Suppressor macrophage treated with lipopolysaccharide for 4 hours (primary cell): ENCODE results near the gene KDM8.

Experiments used
- DNase-seq: peaks from one replicate; pipeline ENCODE4 v3.0.0-alpha.2; 2020

KDM8 gene

DNA sequence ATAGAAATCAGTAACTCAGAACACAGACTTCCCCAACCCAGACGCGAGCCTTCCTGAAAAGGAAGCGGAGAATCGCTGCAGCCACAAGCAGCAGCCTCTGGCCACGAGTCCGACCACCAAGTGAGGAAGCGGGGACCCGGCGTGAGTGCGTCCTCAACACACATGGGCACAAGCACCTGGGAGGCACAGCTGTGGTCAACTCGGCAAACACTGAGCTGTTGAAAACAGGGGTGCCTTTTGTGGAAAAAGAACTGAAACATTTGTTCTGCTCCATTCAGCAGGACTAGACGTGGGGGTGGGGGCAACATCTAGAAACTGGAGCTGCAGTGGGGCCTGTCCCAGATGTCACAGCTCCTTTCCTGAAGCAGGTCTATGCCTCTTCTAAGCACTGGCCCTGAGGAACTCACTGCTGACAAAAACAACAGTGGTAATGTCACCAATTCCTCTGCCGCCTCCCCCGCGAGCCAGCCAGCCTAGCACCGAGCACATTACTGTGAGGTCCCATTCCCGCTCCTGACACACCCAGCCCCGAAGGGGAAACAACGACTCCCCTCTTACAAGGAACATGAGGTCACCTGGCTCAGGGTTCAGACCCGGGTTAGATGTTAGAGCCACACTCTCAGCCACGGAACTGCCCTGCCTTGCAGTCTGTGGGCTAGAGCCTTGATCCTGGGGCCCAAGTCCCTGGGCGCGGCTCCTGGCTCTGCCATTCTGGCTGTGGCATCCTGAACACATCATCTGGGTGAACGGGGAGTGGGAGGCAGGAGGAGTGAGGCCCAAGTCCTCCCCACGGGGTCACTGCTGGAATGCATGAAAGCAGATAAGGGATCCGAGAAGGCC lies 29.0 kb downstream of the KDM8 start:
- no peak for DNase-seq

DNA sequence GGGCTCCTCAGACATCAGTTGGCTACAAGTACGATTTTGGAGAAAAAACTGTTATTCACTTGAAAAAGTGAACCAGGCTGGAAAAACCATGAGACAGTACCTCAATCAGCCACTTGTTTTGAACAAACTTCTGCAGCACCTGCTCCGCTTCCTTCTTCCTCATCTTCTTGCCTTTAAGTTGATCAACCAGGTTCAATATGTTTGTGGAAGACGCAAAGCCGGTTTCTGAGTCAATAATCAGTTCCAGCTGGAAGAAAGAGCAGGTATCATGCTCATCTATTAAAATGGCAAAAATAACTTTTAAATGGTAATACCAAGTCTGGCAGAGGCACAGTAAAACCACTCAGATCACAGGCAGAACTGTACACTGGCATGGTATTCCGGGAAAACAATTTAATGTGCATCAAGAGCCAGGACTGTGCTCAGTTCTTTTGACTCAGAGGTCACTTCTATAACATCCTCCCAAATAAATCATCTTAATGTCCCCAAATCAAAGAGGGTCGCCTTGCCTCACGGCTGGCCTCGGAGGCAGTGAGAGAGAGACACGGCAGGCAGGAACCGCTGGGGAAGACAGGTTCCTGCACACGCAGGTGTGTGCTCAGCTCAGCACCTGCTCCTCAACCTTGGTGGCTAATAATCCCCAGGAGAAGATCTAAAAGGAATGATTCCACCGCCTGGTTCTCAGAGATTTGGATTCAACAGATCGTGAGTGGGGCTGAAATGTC lies 29.7 kb downstream of the KDM8 start:
- DNase-seq, result no peak

DNA sequence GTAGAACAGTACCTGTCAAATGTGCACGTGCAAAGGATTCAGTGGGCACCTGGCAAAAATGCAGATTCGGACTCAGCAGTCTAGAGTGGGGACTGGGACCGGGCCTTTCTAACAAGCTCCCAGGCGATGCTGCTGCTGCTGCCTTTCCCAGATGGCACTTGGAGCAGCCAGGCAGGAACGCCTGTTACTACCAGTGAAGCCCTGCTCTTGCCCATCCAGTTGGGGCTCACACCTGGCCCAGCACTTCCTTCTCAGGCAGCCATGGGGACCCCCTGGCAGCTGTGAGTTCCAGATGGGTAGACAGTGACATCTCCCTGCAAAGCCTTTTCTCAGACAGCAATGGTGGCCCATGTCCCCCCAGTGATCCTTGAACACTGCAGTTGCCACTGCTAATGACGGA lies 30.4 kb downstream of the KDM8 start:
- no peak for DNase-seq

GRCh38 chr16:27234171-27234570 lies 30.8 kb downstream of the KDM8 start:
- DNase-seq, result no peak

- no peak for DNase-seq
Measured at GRCh38 chr16:27234603-27235002, 31.3 kb downstream of the KDM8 start.

- DNase-seq, result peak; percentile 74
Measured at GRCh38 chr16:27235055-27235937, 32.0 kb downstream of the KDM8 start.

GRCh38 chr16:27235938-27236245 lies 32.6 kb downstream of the KDM8 start:
- DNase-seq, result no peak

DNA sequence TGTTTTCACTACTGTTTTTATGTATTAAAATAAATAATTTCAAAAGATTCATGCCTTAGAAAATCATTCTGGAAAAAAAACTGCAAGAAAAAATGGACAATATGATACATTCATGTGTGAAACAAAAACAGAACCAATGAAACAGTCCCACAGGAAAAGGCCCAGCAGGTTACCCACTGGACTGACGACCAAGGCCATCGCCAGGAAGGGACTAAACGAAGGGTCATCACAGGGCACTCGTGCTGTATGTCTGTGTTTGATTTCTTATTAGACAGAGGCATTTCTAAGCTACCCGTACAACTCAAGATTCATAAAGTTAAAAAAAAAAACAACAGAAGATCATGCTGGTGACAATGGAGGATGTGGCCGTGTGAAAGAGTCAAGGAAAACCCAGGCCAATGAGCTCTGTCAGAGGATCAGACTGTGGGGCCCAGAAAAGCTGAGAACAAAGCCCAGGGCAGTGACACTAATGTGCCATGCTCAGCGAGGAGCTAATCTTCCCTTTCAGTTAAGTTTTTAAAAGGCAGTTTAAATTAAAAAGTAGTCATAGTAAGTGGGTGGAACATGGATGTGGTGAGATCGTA lies 33.4 kb downstream of the KDM8 start:
- peak; percentile 82 for DNase-seq

GRCh38 chr16:27237219-27238015 lies 34.1 kb downstream of the KDM8 start:
- DNase-seq, result peak; percentile 58

DNA sequence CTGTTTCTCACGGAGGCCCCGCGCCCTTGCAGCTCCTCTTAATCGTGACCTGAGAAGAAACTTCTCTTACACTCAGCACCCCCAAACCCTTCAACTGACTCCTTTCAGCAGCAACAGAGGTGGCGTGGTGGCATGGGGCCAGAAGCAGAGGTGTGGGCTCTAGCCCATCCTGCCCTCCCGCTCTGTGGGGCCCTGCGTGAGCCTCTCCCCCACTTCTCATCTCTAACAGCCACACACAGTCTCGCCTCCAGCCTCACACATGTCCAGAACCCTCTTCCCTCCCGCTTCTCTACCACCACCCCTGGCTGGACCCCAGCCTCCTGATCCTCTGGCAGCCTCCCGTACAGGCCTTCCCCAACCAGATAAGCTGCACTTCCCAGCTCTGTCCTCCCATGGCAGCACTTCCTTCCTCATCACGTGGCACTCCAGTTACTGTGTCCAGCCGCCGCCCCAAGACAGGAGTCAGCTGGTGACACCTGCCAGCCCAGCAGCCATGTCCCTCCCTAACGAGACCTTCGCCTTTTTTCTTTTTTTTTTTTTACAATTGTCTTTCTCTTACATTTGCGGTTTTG lies 34.8 kb downstream of the KDM8 start:
- DNase-seq, result no peak

- no peak for DNase-seq
Measured at GRCh38 chr16:27238591-27238990, 35.3 kb downstream of the KDM8 start.

DNA sequence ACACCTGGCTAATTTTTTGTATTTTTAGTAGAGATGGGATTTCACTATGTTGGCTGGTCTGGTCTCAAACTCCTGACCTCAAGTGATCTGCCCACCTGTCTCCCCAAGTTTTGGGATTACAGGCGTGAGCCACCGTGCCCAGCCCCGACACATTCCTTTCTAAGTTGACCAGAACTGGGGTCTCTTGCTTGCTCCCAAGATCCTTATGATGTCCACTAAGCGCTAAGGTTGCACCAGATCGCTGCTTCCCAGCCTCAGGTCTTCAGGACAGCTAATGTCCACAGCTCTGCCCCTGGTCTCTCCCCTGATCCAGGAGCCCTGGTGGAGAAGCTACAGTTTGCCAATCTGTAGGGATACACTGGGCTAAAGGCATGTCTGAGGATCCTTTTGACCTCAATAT lies 35.7 kb downstream of the KDM8 start:
- no peak for DNase-seq

GRCh38 chr16:27239906-27240655 lies 36.8 kb downstream of the KDM8 start:
- DNase-seq, result no peak

DNA sequence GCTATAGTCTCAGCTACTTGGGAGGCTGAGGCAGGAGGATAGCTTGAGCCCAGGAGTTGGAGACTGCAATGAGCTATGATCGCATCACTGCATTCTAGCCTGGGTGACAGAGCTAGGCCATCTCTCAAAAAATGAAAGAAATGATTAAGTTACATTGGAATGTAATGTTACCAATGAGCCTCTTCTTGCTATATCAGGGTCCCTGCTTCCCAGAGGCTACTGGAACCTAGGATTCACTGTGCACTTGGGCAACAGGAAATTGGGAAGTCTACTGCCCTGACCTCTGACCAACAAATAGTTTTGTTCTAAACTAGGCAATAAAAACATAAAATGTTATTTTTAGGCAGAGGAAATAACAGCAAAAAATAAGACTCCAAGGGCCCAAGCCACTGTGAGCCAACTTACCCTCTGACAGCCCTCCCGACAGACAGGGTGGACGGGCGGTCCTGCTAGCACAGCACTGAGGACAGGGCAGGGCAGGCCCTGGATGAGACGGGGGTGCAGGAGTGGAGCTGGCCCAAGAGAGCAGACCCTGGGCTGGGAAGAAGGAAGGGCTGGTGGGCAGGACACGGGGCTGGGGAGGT lies 37.7 kb downstream of the KDM8 start:
- no peak for DNase-seq

GRCh38 chr16:27241658-27242057 lies 38.3 kb downstream of the KDM8 start:
- no peak for DNase-seq

DNA sequence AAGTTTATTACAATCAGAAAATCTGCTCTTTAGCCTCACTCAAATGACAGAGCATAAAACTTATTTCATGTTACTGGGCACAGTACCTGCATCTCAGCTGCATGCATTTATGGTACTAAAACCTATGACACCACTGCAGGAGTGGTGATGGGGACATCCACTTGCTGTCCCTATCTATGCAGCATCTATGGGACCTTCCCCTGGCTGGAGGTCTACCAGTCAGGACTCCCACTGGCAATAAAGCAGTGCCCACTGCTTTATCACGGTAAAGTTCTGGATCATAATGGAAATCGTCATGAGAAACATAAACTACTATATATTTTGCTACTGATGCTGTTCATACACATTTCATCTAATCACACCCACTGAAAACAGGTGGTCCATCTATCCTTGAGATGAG lies 39.1 kb downstream of the KDM8 start:
- DNase-seq, result no peak

GRCh38 chr16:27242868-27243590 lies 39.7 kb downstream of the KDM8 start:
- DNase-seq, result peak; percentile 85

DNA sequence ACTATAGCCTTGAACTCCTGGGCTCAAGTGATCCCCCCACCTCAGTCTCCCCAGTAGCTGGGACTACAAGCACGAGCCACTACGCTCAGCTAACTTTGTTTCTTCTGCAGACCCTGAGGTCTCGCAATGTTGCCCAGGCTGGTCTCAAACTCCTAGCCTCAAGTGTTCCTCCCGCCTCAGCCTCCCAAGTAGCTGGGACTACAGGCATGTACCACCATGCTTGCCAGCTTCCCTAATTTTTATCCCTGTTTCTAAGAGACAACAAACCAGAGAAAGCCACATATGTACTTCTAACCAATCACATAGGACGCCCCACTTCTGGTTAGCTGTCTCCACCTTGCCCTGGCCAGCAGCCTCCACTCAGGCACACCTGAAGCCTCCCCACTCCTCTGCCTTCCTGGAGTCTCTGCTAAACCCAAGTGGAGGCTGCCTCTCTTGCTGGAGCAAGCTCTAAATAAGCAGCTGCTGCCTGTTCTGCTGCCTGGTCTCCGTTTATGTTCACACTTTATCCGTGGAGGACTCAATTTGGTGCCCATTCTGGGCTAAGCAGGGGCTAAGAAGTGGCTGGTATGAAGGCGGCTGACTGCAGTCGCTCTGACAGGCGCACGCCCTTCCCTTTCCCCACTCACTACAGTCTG lies 40.5 kb downstream of the KDM8 start:
- no peak for DNase-seq

GRCh38 chr16:27244363-27244755 lies 41.0 kb downstream of the KDM8 start:
- DNase-seq, result no peak
